Lung (tissue), 12 donors: ENCODE results near the gene KRT78. TPM values are rescaled to one million over a fixed set of nuclear protein-coding genes. Genes with fewer than 3 reads are reported as not detected.

Experiments used
- ATAC-seq: fragments of 200-7000 bp; cut with Tn5 transposase; one replicate; pipeline ENCODE4 v1.9.1; 2020; ENCODE audit warnings: moderate number of reproducible peaks; ENCODE audit not compliant: insufficient read depth, low FRiP score
- DNase-seq, 3 donors: peaks; one replicate each; pipeline ENCODE4 v3.0.0-alpha.2; 2013 to 2017
- H3K27ac ChIP-seq, 2 donors: one replicate each; pipeline ENCODE4 v1.5.1; 2013; ENCODE audit warnings: mild to moderate bottlenecking in 2 of 2, moderate library complexity in 2 of 2, control low read depth in 1 of 2, inconsistent platforms in 1 of 2, low read depth in 1 of 2, low read length in 1 of 2
- H3K27me3 ChIP-seq, 3 donors: one replicate each; pipeline ENCODE4 v1.5.1; 2013; ENCODE audit warnings: low read length in 2 of 3; ENCODE audit not compliant: control insufficient read depth in 3 of 3, insufficient read depth in 3 of 3
- H3K36me3 ChIP-seq, 4 donors: one replicate each; pipeline ENCODE4 v1.5.1; 2013; ENCODE audit warnings: low read length in 4 of 4, mild to moderate bottlenecking in 1 of 4, moderate library complexity in 1 of 4; ENCODE audit not compliant: control insufficient read depth in 4 of 4, insufficient read depth in 4 of 4
- H3K4me1 ChIP-seq, 5 donors: one replicate each; pipeline ENCODE4 v1.5.1; 2013; ENCODE audit warnings: low read length in 5 of 5, mild to moderate bottlenecking in 2 of 5, moderate library complexity in 1 of 5; ENCODE audit not compliant: control insufficient read depth in 5 of 5, insufficient read depth in 5 of 5
- H3K4me3 ChIP-seq: one replicate; pipeline ENCODE4 v1.5.1; 2013; ENCODE audit warnings: mild to moderate bottlenecking, control low read depth, moderate library complexity
- H3K9ac ChIP-seq, 2 donors: one replicate each; pipeline ENCODE4 v1.5.1; 2013; ENCODE audit warnings: low read length in 2 of 2, control low read depth in 1 of 2; ENCODE audit not compliant: insufficient read depth in 1 of 2
- H3K9me3 ChIP-seq, 4 donors: one replicate each; pipeline ENCODE4 v1.5.1; 2013; ENCODE audit warnings: low read length in 3 of 4, mild to moderate bottlenecking in 1 of 4, moderate library complexity in 1 of 4; ENCODE audit not compliant: control insufficient read depth in 4 of 4, insufficient read depth in 3 of 4
- WGBS, 2 donors: extraction: QIAGEN DNeasy Blood & Tissue Kit; methylation state at CpG; one replicate each; pipeline ENCODE4 v1.1.7; 2013; 5-methylcytosine and 5-hydroxymethylcytosine counted together
- polyA plus RNA-seq, 2 donors: library from polyadenylated mRNA; stranded (reverse); fragments of 200-250 nt; gene quantifications; one replicate each; pipeline ENCODE4 v1.2.1, GENCODE V29; 2013
- total RNA-seq, 2 donors: library from RNA; depleted of rRNA in 1 of 2; stranded (reverse); fragments of >200 nt in 1 of 2; gene quantifications; one replicate each; pipeline ENCODE4 v1.2.1, GENCODE V29; 2014 to 2021
- TF ChIP-seq, protein P1 (sequence below): IDR thresholded peaks from 2 replicates; pipeline ENCODE4 v1.5.1; 2012; ENCODE audit warnings: mild to moderate bottlenecking; ENCODE audit errors: control extremely low read depth, extremely low read depth
- donor health status: control.
- donor health status: control.
- donor health status: Bipolar disorder and iron deficiency.
- donor health status: healthy.
- donor health status: DM: yes; HTN: yes; CAD: no.

KRT78 gene
- total and polyA plus RNA-seq, 4 donors, result 0.02 to 0.65 TPM; not detected in 2

DNA sequence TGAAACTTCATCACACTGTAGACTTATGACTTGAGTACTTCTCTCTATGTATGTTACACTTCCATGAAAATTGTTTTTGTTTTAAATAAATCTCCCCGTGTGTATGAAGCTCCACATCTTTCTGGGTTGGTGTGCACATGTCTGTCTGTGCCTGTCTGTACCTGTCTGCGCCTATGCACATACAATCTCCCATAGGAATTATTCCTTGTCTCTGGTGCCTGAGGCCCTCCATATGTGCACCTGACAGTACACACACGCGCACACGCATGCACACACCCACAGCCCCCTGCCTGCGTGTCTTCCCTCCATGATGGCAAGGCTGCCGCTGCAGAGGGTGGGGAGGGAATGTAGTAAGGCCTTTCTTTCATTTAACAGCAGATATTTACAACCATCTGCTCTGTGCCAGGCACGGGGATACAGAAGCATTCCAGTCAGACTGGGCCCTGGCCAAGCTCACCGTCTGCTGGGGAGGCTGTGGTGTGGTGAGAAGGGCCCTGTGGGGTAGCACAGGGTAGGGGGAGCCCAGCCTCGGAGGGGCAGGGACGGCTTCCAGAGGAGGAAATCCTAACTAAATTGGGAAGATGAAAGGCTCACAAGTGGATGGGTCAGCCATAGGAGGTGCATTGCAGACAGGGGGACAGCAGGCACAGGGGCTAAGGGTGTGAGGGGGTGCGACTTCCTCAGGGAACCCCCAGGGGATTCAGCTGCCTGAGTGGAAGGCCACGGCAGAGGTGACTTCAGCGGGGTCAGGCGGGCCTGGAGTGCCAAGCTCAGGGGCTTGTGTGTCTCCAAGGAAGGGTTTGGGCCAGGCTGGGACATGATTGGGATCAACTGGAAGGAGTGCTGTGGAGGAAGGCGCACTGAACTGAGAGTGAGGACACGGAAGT, 30.0 kb upstream of the KRT78 start:
- ATAC-seq, result no peak

GRCh38 chr12:52877242-52877641, 28.4 kb upstream of the KRT78 start:
- TF ChIP-seq, protein P1, sequence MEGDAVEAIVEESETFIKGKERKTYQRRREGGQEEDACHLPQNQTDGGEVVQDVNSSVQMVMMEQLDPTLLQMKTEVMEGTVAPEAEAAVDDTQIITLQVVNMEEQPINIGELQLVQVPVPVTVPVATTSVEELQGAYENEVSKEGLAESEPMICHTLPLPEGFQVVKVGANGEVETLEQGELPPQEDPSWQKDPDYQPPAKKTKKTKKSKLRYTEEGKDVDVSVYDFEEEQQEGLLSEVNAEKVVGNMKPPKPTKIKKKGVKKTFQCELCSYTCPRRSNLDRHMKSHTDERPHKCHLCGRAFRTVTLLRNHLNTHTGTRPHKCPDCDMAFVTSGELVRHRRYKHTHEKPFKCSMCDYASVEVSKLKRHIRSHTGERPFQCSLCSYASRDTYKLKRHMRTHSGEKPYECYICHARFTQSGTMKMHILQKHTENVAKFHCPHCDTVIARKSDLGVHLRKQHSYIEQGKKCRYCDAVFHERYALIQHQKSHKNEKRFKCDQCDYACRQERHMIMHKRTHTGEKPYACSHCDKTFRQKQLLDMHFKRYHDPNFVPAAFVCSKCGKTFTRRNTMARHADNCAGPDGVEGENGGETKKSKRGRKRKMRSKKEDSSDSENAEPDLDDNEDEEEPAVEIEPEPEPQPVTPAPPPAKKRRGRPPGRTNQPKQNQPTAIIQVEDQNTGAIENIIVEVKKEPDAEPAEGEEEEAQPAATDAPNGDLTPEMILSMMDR, result no peak
- Histone ChIP-seq H3K9ac (no peak overlapping the region), H3K9me3 (no peaks in the 10 kb centered on the region), H3K36me3 (no peaks in the 10 kb centered on the region), H3K4me1 (peaks cover 0 to 12% (median 8%) of the 10 kb centered on the region in 5 donors), H3K27ac (no peak overlapping the region), H3K27me3 (no peaks in the 10 kb centered on the region), H3K4me3 (no peak overlapping the region)
- DNase-seq (no peak), ATAC-seq (no peak)
- 83 to 92% methylated on average over 3 of the region's 3 CpGs for WGBS, 2 donors

More for the DNA sequence above, 30.0 kb upstream of the KRT78 start:
- Histone ChIP-seq H3K27me3 (no peaks in the 10 kb centered on the region), H3K4me3 (no peak overlapping the region), H3K9ac (no peak overlapping the region), H3K9me3 (no peaks in the 10 kb centered on the region), H3K27ac (no peak overlapping the region), H3K36me3 (no peaks in the 10 kb centered on the region), H3K4me1 (peaks cover 0 to 10% (median 6%) of the 10 kb centered on the region in 5 donors)
- TF ChIP-seq, protein P1, result no peak
- WGBS, 2 donors, result 81 to 83% methylated on average over 16 to 17 of the region's 17 CpGs
- no peak for DNase-seq

DNA sequence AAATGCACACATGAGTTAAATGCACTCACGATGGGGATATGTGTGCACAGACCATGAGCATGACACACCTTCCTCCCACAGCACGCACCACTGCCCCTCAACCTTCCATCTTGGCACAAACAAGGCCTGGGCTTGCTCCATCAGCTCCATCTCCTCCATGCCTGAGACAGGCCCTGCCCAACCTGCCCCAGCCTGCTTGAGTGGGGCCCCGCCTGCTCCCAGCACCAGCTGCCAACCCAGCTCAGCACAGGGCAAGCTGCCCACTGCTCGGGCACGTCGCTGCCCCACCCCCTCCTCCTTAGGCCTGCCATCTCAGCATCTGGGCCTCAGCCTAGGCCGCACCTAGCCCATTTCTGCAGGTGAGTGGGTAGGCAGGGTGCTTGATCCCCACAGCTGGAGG, 27.6 kb upstream of the KRT78 start:
- ATAC-seq (no peak), DNase-seq (no peak)
- TF ChIP-seq, protein P1, result no peak
- Histone ChIP-seq H3K27ac (no peak overlapping the region), H3K36me3 (no peaks in the 10 kb centered on the region), H3K9ac (no peak overlapping the region), H3K9me3 (no peaks in the 10 kb centered on the region), H3K4me3 (no peak overlapping the region), H3K27me3 (no peaks in the 10 kb centered on the region), H3K4me1 (peaks cover 0 to 12% (median 8%) of the 10 kb centered on the region in 5 donors)
- 68 to 85% methylated on average over 7 of the region's 7 CpGs for WGBS, 2 donors
